Renal cortical epithelial cell (primary cell): Measurements from ENCODE around the gene TRAP1. TPM values are rescaled to one million over a fixed set of nuclear protein-coding genes. Genes with fewer than 3 reads are reported as not detected.
"Not testable (repeated sequence)": the region's sequence is repeated elsewhere in the genome, so short reads cannot be mapped to it uniquely, and the experiment has no call there.

Experiments used
- DNase-seq: peaks from one replicate; pipeline ENCODE4 v3.0.0-alpha.2; 2011; ENCODE audit warnings: low read depth
- total RNA-seq: library from RNA; depleted of rRNA; stranded (reverse); fragments of >200 nt; gene quantifications from 2 replicates; pipeline ENCODE4 v1.2.3, GENCODE V29; 2014

Gene TRAP1
- total RNA-seq, 1 donor from 2014 or later = 57.1 TPM

DNA sequence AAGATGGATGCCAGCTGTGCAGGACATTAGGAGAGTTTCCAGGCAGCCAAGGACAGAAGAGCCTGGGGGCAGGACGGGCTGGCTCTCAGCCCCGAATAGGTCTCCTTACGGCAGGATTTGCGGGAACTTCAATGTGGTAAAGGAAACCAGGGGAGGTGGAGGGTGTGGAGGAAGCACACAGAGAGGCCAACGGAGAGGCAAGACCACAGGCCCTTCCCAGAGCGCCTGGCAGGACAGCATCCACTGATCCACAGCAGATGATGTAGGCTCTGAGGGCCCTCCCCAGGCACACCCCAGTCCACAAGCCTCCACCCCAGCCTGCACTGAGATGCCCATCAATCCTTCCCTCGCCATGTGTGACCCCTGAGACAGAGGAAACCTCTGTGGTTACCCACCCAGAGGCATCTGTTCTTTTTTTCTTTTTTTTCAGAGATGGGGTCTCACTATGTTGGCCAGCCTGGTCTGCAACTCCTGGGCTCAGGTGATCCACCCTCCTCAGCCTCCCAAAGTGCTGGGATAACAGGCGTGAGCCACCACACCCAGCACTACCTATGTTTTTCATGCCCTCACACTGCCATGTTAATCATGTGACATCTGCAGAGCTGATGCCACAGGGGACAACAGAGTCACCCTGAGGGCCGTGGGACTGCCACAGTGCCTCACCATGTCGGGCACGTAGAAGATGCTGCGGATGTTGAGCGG lies 43.5 kb downstream of the TRAP1 start:
- DNase-seq = no peak

DNA sequence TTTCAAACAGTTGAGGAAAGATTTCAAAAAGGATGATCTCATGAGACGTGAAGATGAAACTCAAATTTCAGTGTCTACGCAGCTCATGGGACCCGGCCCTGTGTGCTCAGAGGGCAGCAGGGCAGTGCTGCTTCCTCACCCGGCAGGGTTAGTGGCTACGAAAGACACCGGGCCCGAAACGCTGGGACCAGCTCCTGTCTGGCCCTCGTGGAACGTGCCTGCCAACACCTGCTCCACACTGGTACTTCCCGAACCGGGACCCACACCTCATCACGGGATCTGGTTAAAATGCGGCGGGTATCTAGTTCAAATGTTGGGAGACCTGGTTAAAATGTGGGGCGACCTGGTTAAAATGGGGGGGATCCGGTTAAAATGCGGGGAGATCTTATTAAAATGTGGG lies 44.1 kb downstream of the TRAP1 start:
- DNase-seq = no peak

DNA sequence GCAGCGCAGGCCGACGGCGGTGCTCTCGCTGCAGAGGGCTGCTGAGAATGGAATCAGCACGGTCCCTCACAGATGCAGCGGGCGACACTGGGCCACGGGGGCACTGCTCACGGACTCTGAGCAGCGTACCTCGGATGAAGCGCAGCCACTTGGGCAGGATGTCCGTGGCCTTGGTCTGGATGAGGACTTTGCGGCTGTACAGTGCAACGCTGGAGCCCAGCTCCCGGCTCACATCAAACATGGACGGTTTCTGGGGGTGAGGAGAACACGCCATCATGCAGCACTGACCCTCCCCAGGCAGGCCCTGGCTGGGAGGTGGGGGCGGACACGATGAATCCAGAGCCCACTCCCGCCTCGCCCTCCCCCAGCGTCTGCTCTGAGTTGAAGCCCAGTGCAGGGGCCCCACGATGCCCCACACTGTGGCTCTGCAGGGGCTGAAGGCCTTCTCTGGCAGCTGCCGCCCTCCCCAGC lies 44.7 kb downstream of the TRAP1 start:
- DNase-seq = no peak

DNA sequence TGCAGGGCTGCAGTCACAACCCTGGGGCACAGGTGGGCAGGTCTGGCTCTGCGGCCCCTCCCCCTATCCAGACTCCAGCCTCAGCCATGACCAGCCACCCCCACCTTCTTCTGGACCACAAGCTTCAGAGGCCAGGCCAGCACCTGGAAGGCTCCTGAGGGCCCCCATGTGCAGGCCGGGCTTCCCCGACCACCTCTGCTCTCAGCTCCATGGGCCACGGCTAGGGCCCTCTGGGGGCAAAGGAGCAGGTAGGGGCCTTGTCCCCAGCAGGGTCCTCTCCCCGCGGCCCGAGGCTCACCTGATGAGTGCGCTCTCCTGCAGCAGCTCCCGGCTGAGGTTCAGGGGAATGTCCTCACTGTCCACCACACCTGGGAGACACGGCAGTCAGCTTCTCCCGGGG lies 45.9 kb downstream of the TRAP1 start:
- DNase-seq = no peak

DNA sequence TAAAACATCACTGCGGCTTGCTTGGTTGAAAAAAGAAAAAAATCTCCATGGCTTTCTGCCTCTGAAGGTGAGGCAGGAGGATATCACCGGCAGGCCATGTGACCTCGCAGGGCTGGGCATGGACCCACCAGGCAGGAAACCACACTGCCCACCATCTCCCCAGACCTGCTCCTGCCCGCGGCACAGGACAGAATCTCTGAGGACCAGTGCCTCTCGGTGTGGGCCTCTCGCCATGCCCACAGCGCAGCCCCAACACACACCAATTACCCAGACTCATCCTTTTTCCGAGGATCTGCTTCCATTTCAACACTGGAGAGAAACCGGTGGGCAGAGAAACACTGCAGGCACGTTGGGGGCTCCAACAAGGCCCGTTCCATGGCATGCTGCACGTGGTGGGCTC lies 46.6 kb downstream of the TRAP1 start:
- DNase-seq = no peak

DNA sequence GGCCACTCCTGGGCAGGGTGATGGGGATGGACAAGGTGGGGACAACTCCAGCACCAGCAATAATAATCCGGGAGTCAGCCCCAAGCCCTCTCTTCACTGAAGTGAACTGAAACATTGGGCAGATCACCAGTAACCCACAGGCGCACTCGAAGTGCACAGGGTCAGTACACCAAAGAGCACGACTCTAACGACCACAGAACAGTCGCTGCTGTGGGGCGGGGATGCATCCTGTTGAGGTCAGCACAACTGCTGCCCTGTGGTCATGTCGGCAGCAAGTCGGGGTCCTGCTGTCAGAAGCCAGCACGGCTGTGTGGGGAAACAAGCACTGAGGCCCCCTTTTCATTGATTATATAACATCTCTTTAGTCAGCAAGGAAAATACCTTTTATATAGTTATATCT lies 48.2 kb downstream of the TRAP1 start:
- no peak for DNase-seq

DNA sequence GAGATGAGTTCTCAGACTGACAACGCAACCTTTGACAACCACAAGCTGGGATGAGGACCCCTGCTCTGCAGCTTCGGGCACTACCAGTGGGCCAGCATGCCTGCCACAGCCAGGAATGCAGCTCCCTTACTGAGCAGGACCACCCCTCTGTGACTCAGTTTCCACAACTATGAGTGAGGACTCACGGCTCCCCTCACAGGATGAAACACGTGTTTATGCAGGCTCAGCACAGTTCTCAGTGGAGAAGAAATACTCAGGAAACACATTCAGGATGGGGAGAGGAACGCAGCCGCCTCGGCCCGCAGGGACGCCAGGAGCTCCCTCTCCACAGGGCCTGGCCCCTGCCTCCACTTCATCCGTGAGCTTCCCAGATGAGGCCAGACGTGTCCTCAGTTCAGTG lies 48.7 kb downstream of the TRAP1 start:
- no peak for DNase-seq

DNA sequence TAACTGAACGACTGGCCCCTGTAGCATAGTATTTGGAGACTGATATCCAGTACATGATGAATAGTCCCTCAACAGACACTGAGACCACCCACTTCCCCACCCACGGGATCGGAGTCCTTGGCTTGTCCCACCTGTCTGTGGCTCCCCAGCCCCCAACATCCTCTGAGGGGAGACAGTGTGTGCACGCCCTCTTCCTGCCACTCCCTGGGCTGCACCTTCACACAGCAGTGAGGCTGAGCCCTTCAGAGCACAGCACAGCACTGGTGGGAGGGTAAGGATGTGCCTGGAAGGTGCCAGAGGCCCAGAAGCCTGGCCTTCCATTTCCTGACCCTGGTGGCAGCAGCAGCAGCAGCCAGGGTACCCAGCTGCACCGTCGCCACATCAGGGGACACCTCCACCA lies 51.8 kb downstream of the TRAP1 start:
- DNase-seq = no peak

DNA sequence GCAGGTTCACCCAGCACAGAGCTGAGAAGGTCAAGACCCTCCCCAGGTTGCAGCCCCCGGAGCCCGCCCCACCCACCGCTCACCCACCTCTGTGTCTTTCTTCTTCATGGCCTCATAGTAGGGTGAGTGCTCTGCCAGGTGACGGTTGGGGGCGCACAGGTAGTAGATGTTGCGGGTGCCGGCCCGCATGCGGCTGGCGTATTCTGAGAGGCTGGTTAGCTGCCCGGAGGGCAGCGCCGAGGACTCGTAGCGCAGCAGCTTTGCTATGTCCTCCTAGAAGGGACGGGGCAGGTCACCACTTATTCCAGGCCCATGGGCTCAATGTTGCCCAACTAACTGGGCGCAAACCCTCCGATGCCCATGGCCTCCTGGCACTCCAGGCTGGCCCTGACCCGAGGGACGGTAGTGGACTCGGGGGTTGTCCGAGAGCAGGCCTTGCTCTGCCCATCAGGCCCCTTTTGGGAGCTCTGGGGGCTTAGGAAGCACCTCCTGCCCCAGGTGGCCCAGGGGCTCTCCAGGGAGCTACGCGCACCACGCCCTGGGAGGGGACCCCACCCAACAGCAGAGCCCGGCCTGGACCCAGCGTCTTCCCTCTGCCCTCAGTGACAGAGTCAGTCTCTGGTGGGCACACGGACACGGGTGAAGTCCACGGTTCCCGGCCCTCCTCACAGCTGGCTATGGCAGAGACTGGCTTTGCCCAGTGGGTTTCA lies 53.0 kb downstream of the TRAP1 start:
- no peak for DNase-seq

DNA sequence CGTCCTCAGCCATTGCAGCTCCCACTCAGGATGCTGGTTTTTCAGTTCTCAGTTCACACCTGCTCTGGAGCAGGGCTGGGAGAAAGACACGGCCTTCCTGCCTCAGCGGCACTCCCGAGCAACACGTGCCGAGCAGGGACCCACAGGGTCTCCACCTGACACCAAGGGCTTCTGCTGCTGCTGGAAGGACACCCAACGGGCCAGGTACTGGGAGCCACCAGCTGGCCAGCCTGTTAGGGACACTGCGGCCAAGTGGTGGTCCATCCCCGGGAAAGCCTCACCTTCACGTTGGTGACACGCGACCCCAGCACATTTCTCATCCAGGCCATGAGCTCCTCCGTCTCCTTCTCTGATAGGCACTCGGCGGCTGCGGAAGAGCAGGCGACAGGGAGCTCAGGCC lies 54.7 kb downstream of the TRAP1 start:
- no peak for DNase-seq

DNA sequence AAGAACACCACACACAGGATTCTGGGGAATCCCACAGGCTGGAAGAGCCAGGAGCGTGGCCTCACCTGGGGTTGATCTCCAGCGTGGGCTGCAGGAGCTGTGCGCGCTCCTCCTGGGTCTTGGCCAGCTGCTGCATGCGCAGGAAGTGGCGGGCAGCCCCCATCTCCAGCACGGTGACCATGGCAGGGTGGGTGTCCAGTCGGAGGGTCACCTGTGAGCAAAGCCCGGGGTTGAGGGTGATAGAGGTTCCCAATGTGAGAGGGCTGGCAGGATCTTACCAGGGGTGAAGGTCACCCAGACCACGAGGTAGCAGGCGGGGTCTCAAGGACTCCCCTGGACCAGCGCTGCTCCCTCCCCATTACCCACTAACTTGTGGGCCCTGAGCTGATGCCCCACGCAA lies 55.4 kb downstream of the TRAP1 start:
- no peak for DNase-seq

DNA sequence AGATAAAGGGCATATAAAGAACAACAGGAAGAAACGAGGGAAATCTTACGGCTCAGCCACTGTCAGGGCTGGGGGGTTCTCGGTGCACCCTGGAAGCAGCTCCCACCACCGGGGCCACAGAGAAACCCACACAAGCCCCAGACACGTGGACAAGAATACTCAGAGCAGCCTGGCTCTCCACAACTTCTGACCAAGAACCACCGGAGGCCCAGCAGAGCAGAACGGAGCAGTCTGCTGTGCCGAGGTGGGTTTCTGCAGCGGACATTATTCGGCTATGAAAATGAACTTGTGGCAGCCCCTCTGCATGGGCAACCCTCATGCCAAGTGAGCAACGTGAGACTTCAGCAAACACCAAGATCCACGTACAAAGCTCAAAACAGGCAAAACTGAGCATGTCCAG lies 56.0 kb downstream of the TRAP1 start:
- no peak for DNase-seq

DNA sequence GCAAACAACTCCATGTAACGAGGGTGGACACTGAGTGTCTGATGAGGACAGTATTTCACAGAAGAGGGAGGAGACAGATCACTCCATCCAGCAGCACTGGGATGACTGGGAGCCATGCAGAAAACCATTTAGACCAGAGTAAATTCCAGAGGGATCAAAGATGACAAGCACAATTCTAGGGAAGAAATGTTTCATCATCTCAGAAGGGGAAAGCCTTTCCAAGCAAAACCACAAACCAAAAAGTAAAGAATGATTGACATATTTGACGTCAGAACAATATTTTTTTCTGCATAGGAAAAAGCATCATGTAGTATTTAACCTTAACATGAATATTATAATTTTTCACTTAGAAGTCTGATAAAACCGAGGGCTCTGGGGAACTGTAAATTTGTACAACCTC lies 58.1 kb downstream of the TRAP1 start:
- no peak for DNase-seq

DNA sequence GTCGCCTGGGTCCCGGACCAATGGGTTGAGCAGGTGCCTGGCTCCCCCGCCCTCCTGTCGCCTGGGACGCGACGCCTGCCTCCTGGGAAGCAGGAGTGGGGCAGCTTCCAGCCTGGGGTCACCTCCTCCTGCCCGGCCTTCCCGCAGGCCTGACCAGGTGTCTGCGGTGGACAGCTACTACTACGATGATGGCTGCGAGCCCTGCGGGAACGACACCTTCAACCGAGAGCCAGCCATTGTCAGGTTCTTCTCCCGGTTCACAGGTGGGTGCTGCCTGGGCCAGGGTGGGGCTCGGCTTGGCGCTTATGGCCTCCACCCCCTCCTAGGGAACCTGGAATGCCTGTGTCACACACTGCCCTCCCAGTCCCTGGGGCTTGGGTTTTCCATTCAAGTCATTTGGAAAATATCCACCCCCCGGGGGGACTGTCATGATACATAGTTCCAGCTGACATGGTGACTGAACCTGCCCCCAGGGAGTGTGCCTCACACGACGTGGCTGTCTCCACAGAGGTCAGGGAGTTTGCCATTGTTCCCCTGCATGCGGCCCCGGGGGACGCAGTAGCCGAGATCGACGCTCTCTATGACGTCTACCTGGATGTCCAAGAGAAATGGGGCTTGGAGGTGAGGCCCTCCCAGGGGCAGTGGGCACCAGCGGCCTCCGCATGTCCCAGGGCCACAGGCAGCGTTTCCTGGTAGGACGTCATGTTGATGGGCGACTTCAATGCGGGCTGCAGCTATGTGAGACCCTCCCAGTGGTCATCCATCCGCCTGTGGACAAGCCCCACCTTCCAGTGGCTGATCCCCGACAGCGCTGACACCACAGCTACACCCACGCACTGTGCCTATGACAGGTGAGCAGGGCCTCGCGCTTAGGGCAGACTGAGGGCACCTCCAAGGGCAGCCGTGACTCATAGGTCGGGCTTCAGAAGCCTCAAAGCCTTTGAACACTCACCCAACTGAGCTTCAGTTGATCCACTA lies 60.5 kb downstream of the TRAP1 start:
- DNase-seq = peak; percentile 55

DNA sequence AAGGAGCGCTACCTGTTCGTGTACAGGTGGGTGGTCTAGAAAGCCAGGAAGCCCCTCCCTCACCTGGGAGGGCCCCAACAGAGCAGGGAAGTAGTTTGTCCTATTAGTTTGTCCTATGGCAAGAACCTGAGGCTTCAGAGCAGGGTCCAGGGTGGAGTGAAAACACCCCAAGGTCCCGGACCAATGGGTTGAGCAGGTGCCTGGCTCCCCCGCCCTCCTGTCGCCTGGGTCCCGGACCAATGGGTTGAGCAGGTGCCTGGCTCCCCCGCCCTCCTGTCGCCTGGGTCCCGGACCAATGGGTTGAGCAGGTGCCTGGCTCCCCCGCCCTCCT lies 61.2 kb downstream of the TRAP1 start:
- not testable (repeated sequence) for DNase-seq

DNA sequence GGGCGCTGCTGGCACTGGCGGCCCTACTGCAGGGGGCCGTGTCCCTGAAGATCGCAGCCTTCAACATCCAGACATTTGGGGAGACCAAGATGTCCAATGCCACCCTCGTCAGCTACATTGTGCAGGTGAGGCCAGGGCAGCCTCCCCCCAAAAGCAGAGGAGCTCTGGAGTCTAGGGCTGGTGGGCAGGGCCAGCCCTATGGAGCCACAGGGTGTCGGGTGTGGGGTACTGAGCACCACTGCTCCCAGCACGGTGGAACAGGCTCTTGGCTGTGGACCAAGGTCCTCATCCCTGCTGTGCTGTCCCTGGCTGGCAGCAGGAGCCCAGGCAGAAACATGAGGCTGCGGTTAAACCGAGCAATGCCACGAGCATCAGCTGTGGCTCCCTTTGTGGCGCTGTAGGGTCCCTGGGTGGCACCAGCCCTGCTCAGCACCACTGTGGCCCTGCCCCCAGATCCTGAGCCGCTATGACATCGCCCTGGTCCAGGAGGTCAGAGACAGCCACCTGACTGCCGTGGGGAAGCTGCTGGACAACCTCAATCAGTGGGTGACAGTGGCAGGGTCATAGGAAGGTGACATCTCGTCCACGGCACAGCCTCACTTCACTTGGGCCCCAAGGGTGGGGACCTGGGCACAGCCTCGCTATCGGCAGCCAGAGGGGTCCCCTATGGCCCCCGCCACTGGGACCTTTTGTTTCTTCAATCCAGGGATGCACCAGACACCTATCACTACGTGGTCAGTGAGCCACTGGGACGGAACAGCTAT lies 61.7 kb downstream of the TRAP1 start:
- DNase-seq = no peak

DNA sequence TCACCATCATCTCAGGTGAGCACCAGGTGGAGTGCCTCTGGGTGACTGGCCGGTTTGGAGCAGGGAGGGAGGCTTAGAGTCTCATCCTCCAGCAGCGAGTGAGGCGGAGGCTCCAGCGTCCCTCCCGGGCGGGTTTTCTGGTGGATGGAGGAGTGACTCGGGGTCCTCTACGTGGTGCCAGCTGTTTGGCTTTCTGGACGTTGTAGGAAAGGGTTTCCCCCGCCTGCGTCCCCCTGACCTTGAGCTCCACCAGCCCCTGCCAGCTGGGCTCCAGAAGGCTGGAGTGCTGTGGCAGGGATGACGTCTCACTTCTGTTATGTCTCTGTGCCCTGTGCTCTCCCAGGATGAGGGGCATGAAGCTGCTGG lies 62.3 kb downstream of the TRAP1 start:
- no peak for DNase-seq

DNA sequence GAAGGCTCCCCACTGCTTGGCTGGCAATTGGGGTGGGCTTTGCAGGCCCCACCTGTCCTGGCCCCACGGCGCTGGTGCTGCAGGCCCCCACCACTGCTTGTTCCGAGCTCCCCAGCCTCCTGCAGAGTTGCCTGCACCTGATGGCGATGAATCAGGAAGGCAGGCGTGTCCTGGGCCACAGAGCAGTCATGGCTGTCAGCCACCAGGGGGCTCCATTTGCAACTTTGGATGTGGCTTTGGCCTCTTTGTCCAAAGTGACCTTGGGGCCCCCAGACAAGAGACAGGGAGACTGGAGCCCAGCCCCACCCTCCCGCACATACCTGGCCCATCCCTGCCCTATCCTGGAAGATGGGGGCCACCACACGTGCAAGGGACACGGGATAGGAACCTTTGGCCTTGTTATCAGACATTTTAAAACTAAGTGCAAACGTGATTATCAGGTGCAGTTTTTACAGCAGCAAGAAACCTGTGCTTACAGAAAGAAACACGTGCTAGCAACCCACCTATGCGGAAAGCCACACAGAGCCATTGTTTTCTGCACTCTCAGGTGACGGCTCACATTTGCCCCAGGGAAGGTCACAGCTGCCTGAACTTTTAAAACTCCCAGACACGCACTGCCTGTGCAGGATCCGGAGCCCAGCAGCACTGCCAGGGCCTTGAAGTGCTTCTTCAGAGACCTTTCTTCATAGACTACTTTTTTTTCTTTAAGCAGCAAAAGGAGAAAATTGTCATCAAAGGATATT lies 62.9 kb downstream of the TRAP1 start, which contains the start of gene DNASE1:
Gene DNASE1 (plus strand): TSS at position 443 of the 743 bp plus-strand sequence. CDS start 683 bp downstream, outside the sequence.
- peak; percentile 43 for DNase-seq

DNA sequence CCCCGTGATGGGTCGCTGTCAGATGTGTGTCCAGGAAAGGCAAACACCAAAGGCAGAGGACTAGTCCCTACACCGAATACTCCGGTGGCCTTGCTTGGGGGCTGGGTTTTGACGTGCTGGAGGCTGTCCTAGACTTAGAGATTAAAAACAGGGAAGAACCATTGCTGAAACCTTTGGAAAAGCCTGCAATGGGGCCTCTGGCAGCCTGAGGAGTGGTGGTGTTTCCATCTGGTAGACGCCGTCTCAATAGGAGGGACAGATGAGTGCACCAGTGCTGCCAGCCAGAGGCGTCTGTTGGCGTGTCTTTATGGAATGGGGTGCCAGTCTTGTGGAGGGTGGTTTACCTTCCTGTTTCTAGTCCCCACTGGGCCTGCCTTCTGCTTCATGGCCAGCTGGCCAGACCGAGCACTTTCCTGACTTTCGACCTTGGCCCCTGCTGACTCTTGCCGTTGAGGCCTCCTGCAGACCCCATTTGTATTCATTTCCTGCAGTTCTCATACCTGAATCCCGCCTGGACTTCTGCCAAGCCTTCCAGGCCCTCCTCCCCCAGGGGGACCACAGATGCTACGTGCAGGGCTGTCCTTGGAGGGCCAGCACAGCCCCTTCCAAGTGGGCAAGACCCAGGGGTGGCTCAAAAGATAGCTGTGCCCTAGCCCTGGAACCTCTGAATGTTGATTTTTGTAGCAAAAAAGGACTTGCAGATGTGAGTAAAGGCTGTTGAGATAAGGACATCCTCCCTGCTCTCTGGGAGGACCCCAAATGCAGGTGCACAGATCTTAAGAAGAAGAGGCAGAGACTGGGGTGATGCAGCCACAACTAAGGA lies 64.7 kb downstream of the TRAP1 start:
- no peak for DNase-seq
